Sigmoid colon (tissue), 4 donors: ENCODE measurements around the gene PRKN.

ENCODE experiments used
- EP300 ChIP-seq, 4 donors: sonication (generic); formaldehyde crosslinking; IDR thresholded peaks; one replicate each; pipeline ENCODE4 v1.6.1; 2017; ENCODE audit warnings: antibody characterized with exemption in 4 of 4
- POLR2A ChIP-seq, 2 donors: fragments of 450-650 bp; IDR thresholded peaks; one replicate each; pipeline ENCODE4 v1.6.1; 2016; ENCODE audit warnings: antibody characterized with exemption in 2 of 2, mild to moderate bottlenecking in 2 of 2, moderate library complexity in 2 of 2

DNA sequence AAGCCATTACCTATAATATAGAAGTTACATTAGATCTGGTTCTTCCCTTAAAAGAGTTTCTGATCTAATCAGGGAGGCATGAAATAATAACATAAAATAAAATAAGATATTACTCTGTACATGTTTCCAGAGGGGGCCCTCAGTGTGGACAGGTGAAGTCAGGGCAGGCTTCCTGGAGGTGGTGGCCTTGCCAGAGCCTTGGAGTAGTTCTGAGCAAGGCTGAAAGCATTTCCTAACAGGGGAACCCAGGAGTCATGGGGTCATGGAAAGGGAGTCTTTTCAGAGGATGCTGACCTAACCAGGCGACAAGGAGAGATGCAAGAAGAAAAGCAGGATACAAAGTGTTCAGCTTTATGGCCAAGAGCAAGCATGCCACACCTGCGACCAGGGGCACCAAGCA is 982.4 kb downstream of the PRKN start:
- TF ChIP-seq POLR2A (IDR thresholded peaks at IDR 0.05): no peak
- TF ChIP-seq EP300 (IDR thresholded peaks at IDR 0.05): no peak
